ENCODE results near the gene IHH. TPM values are rescaled to one million over a fixed set of nuclear protein-coding genes. Genes with fewer than 3 reads are reported as not detected.
A peak's percentile ranks its signal among the peaks of the same experiment; 100 is the strongest.

The IHH gene
- 0.11 TPM in 1 of 3 replicates, not detected in the others for total RNA-seq (2021)
- Bru-seq, nascent RNA = not detected
- long read RNA-seq, experiment 1, partial matches to known transcripts = 0 of 2 reads
- long read RNA-seq, experiment 1, other reads (novel, unspliced or antisense) = 0 of 2 reads
- long read RNA-seq, experiment 2 = 0 reads
- long read RNA-seq, experiment 3 = 0 reads

GRCh38 chr2:219060821-219061791 lies at the start of gene IHH:
IHH (minus strand) TSS chr2:219060921; CDS start chr2:219060467, 454 bp downstream.
- Mint-ChIP-seq H3K27me3 (ENCODE audit: low read depth) (peaks cover 92% of the 10 kb centered on the region), H3K9me3 (no peaks in the 10 kb centered on the region), H3K4me3 (peak within 1 kb of the TSS; percentile 60), H3K4me1 (peaks cover 30% of the 10 kb centered on the region), H3K27ac (no peak within 1 kb of the TSS), H3K36me3 (no peaks in the 10 kb centered on the region)
- ChIA-PET CTCF (interaction anchor here (0.8 to 8.3 kb wide), 13 partner anchors 12 to 469 kb away, joined by 3 to 198 read pairs (median 33); partner anchors contain the start of gene NHEJ1), POLR2A (interaction anchor here (0.5 to 0.7 kb wide), 2 partner anchors 58 to 301 kb away, joined by 3 read pairs; no protein-coding TSS in a partner anchor)
- ATAC-seq (peak; percentile 49), DNase-seq (ENCODE audit: low spot score) (peak; percentile 54)
- no peak for TF ChIP-seq KAT7 (CRISPR knock-in tag; IDR thresholded peaks at IDR 0.05; ENCODE audit: borderline replicate concordance)
- TF ChIP-seq USF2 (CRISPR knock-in tag; IDR thresholded peaks at IDR 0.05) = no peak
- TF ChIP-seq, protein P1, sequence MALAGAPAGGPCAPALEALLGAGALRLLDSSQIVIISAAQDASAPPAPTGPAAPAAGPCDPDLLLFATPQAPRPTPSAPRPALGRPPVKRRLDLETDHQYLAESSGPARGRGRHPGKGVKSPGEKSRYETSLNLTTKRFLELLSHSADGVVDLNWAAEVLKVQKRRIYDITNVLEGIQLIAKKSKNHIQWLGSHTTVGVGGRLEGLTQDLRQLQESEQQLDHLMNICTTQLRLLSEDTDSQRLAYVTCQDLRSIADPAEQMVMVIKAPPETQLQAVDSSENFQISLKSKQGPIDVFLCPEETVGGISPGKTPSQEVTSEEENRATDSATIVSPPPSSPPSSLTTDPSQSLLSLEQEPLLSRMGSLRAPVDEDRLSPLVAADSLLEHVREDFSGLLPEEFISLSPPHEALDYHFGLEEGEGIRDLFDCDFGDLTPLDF (CRISPR knock-in tag; IDR thresholded peaks at IDR 0.05) = no peak
- no peak for TF ChIP-seq NR2C2 (CRISPR knock-in tag; IDR thresholded peaks at IDR 0.05)
- TF ChIP-seq, protein P2, sequence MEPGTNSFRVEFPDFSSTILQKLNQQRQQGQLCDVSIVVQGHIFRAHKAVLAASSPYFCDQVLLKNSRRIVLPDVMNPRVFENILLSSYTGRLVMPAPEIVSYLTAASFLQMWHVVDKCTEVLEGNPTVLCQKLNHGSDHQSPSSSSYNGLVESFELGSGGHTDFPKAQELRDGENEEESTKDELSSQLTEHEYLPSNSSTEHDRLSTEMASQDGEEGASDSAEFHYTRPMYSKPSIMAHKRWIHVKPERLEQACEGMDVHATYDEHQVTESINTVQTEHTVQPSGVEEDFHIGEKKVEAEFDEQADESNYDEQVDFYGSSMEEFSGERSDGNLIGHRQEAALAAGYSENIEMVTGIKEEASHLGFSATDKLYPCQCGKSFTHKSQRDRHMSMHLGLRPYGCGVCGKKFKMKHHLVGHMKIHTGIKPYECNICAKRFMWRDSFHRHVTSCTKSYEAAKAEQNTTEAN (CRISPR knock-in tag; IDR thresholded peaks at IDR 0.05) = no peak
- no peak for TF ChIP-seq GABPB1 (CRISPR knock-in tag; IDR thresholded peaks at IDR 0.05)
- TF ChIP-seq HMGXB4 (CRISPR knock-in tag; IDR thresholded peaks at IDR 0.05) = no peak
- TF ChIP-seq NFYB (CRISPR knock-in tag; conservative IDR thresholded peaks at IDR 0.05; ENCODE audit: low read depth) = no peak
- no peak for TF ChIP-seq ZNF532 (CRISPR knock-in tag; IDR thresholded peaks at IDR 0.05; ENCODE audit: borderline replicate concordance)
- no peak for TF ChIP-seq ARID4B (CRISPR knock-in tag; IDR thresholded peaks at IDR 0.05; ENCODE audit: borderline replicate concordance)
- TF ChIP-seq FOXP1 (CRISPR knock-in tag; IDR thresholded peaks at IDR 0.05; ENCODE audit: borderline replicate concordance) = no peak
- TF ChIP-seq ZNF512 (CRISPR knock-in tag; IDR thresholded peaks at IDR 0.05; ENCODE audit: borderline replicate concordance) = no peak
- TF ChIP-seq ZNF219 (CRISPR knock-in tag; IDR thresholded peaks at IDR 0.05; ENCODE audit: borderline replicate concordance) = no peak
- no peak for TF ChIP-seq NFE2L1 (CRISPR knock-in tag; IDR thresholded peaks at IDR 0.05)
- no peak for TF ChIP-seq MXD4 (CRISPR knock-in tag; IDR thresholded peaks at IDR 0.05; ENCODE audit: borderline replicate concordance)
- no peak for TF ChIP-seq PREB (CRISPR knock-in tag; IDR thresholded peaks at IDR 0.05; ENCODE audit: borderline replicate concordance)
- TF ChIP-seq ZNF263 (CRISPR knock-in tag; IDR thresholded peaks at IDR 0.05; ENCODE audit: low read depth) = no peak
